K562 (cell line): ENCODE results near the gene ZBTB16. TPM values are rescaled to one million over a fixed set of nuclear protein-coding genes. Genes with fewer than 3 reads are reported as not detected.

Experiments used
- ATAC-seq: fragments of 200-7000 bp; cut with Tn5 transposase; 3 replicates; pipeline ENCODE4 v1.9.1; 2020; ENCODE audit warnings: moderate library complexity
- BruUV-seq: library from RNA; stranded (reverse); fragments of 400-500 nt; replicated peaks from 2 replicates; lab custom pipeline; 2021; lab: Mats Ljungman, UMichigan
- CTCF ChIA-PET: fragments of 300-600 bp; formaldehyde crosslinking; extraction: SDS; loops from one replicate; lab custom pipeline; 2021; ENCODE audit warnings: low intra/inter-chr PET ratio; lab: Yijun Ruan, JAX
- POLR2A ChIA-PET: fragments of 300-600, 350-650 bp; sonication (Branson Sonifier 250); formaldehyde crosslinking; extraction: SDS; loops from one replicate; lab custom pipeline; 2021; ENCODE audit warnings: antibody characterized with exemption, inconsistent platforms; lab: Yijun Ruan, JAX
- DNase-seq, 4 experiments: peaks; one replicate each; pipeline versions ENCODE4 v3.0.0 to v3.0.0-alpha.2; 2011 to 2018; ENCODE audit warnings: low spot score in 3 of 4, mixed read lengths in 3 of 4; ENCODE audit errors: extremely low read depth in 1 of 4
- FAIRE-seq: peaks from 2 replicates; lab custom pipeline; 2011; peaks lifted over from hg19 to GRCh38; lab: Jason Lieb, UNC
- H2AFZ ChIP-seq: 2 replicates; pipeline ENCODE4 v1.6.0; 2011; ENCODE audit warnings: low read depth, low read length, control low read depth, inconsistent platforms
- H3K27ac ChIP-seq: fragments of 200-600 bp; 3 replicates; pipeline ENCODE4 v1.8.0; 2011; ENCODE audit warnings: low read depth, mild to moderate bottlenecking, control low read depth, inconsistent platforms, low read length, moderate library complexity, mixed read lengths; ENCODE audit errors: extremely low read depth
- H3K27me3 ChIP-seq, 2 experiments: fragments of 300-600 bp in 1 of 2; 2 replicates in 1 of 2; 3 replicates in 1 of 2; pipeline versions ENCODE4 v1.6.0 to v1.8.0; 2011; ENCODE audit warnings: inconsistent platforms in 2 of 2, low read length in 2 of 2, mild to moderate bottlenecking in 1 of 2, mixed read lengths in 1 of 2, moderate library complexity in 1 of 2; ENCODE audit not compliant: control insufficient read depth in 2 of 2, insufficient read depth in 2 of 2
- H3K36me3 ChIP-seq: fragments of 300-600 bp; 3 replicates; pipeline ENCODE4 v1.8.0; 2011; ENCODE audit warnings: mild to moderate bottlenecking, low read length, inconsistent platforms; ENCODE audit not compliant: control insufficient read depth, insufficient read depth
- H3K4me1 ChIP-seq, 2 experiments: fragments of 200-600 bp in 1 of 2; replicated peaks in 1 of 2; 2 replicates in 1 of 2; 3 replicates in 1 of 2; pipeline versions ENCODE4 v1.5.1 to v1.8.0; 2011; ENCODE audit warnings: inconsistent platforms in 2 of 2, low read length in 2 of 2, mild to moderate bottlenecking in 1 of 2, mixed read lengths in 1 of 2, moderate library complexity in 1 of 2; ENCODE audit not compliant: control insufficient read depth in 2 of 2, insufficient read depth in 2 of 2
- H3K4me2 ChIP-seq: 2 replicates; pipeline ENCODE4 v1.6.1; 2011; ENCODE audit warnings: low read length, control low read depth, inconsistent platforms, mixed read lengths; ENCODE audit not compliant: insufficient read depth
- H3K4me3 ChIP-seq: fragments of 200-600 bp; sonication (generic), shearing (Covaris generic); 2 replicates; pipeline ENCODE4 v1.5.1; 2016; ENCODE audit warnings: control low read depth, inconsistent platforms
- H3K79me2 ChIP-seq: fragments of 200-600 bp; 3 replicates; pipeline ENCODE4 v1.8.0; 2011; ENCODE audit warnings: low read length, inconsistent platforms; ENCODE audit not compliant: control insufficient read depth, insufficient read depth
- H3K9ac ChIP-seq, 2 experiments: 2 replicates each; pipeline versions ENCODE4 v1.6.0 to v1.6.1; 2011; ENCODE audit warnings: low read depth in 2 of 2, low read length in 2 of 2, control low read depth in 1 of 2, inconsistent platforms in 1 of 2, mild to moderate bottlenecking in 1 of 2, mixed read lengths in 1 of 2; ENCODE audit not compliant: insufficient read depth in 1 of 2
- H3K9me1 ChIP-seq: one replicate; pipeline ENCODE4 v1.6.0; 2011; ENCODE audit warnings: inconsistent platforms, mild to moderate bottlenecking, low read length, moderate library complexity; ENCODE audit not compliant: control insufficient read depth, insufficient read depth
- H3K9me3 ChIP-seq: replicated peaks from 2 replicates; pipeline ENCODE4 v1.5.1; 2011; ENCODE audit warnings: low read depth, low read length, inconsistent platforms; ENCODE audit not compliant: control insufficient read depth, insufficient read depth
- H4K20me1 ChIP-seq: replicated peaks from 2 replicates; pipeline ENCODE4 v1.6.1; 2011; ENCODE audit warnings: low read length, inconsistent platforms, mixed read lengths; ENCODE audit not compliant: control insufficient read depth, insufficient read depth
- BCL6 ChIP-seq: fragments of 250-450 bp; sonication (Bioruptor Pico); IDR thresholded peaks from 2 replicates; pipeline ENCODE4 v1.4.0; 2020
- BRF2 ChIP-seq: IDR thresholded peaks from 3 replicates; pipeline ENCODE4 v1.6.1; 2011; ENCODE audit warnings: borderline replicate concordance, mild to moderate bottlenecking; ENCODE audit not compliant: insufficient read length, insufficient read depth
- CREB3L1 ChIP-seq: fragments of 450-650 bp; IDR thresholded peaks from 2 replicates; pipeline ENCODE4 v1.6.1; 2014; ENCODE audit warnings: low read depth, mild to moderate bottlenecking, moderate library complexity, borderline replicate concordance
- DLX4 ChIP-seq: fragments of 250-450 bp; sonication (Bioruptor Pico); IDR thresholded peaks from 2 replicates; pipeline ENCODE4 v1.6.1; 2021; ENCODE audit warnings: mild to moderate bottlenecking
- E2F6 ChIP-seq, 2 experiments: IDR thresholded peaks; 2 replicates each; pipeline ENCODE4 v1.6.1; 2011; ENCODE audit warnings: borderline replicate concordance in 1 of 2, control low read depth in 1 of 2, low read depth in 1 of 2, low read length in 1 of 2, mild to moderate bottlenecking in 1 of 2, mixed read lengths in 1 of 2, moderate library complexity in 1 of 2; ENCODE audit not compliant: insufficient read depth in 1 of 2, insufficient read length in 1 of 2, poor library complexity in 1 of 2, severe bottlenecking in 1 of 2; ENCODE audit errors: extremely low read depth in 1 of 2
- MAZ ChIP-seq, 2 experiments: fragments of 450-650 bp in 1 of 2; sonication (generic) in 1 of 2; formaldehyde crosslinking; IDR thresholded peaks in 1 of 2; conservative IDR thresholded peaks in 1 of 2; 2 replicates each; pipeline versions ENCODE4 v1.4.0 to v1.5.0; 2020; ENCODE audit warnings: mild to moderate bottlenecking in 1 of 2, missing genetic modification reagents in 1 of 2
- TSHZ1 ChIP-seq: fragments of 250-450 bp; sonication (Bioruptor Pico); IDR thresholded peaks from 2 replicates; pipeline ENCODE4 v1.4.0; 2020; ENCODE audit warnings: mild to moderate bottlenecking, moderate library complexity
- YBX1 ChIP-seq: fragments of 450-650 bp; IDR thresholded peaks from 2 replicates; pipeline ENCODE4 v1.7.1; 2016; ENCODE audit warnings: mild to moderate bottlenecking
- ZBTB26 ChIP-seq: fragments of 450-650 bp; formaldehyde crosslinking; IDR thresholded peaks from 2 replicates; pipeline ENCODE4 v1.4.0; 2022; ENCODE audit warnings: missing genetic modification characterization
- ZNF347 ChIP-seq: fragments of 450-650 bp; formaldehyde crosslinking; IDR thresholded peaks from 2 replicates; pipeline ENCODE4 v1.4.0; 2020; ENCODE audit warnings: low read depth, mild to moderate bottlenecking, moderate library complexity
- WGBS: fragments of 100-300 bp; shearing (Covaris generic); methylation state at CpG from one replicate; pipeline ENCODE4 v1.1.6; 2016; ENCODE audit warnings: low coverage, mixed read lengths; ENCODE audit not compliant: insufficient coverage; ENCODE audit errors: missing lambda C conversion rate; 5-methylcytosine and 5-hydroxymethylcytosine counted together
- in situ Hi-C: fragments of 300-500 bp; cut with MboI; formaldehyde crosslinking; loops from 4 replicates; pipeline ENCODE4 v1.15.0; 2018; ENCODE audit warnings: inconsistent platforms, mixed read lengths
- intact Hi-C: fragments of 100-400 bp; cut with micrococcal nuclease; formaldehyde crosslinking; loops from 2 replicates; pipeline ENCODE4 v1.14.2; 2022
- polyA plus RNA-seq, 8 experiments: library from polyadenylated mRNA; depleted of rRNA in 4 of 8; stranded (reverse) in 5 of 8; unstranded in 3 of 8; fragments of >200 nt; fragmentation: Nextera tagmentation in 2 of 8; fragmentation: Illumina TruSeq in 1 of 8; extraction: Ambion mirVana in 2 of 8; extraction: Trizol in 1 of 8; gene quantifications; 2 replicates each; pipeline versions ENCODE4 v1.2.1 to v1.2.3, GENCODE V29; 2011 to 2014; ENCODE audit warnings: inconsistent platforms in 1 of 8, missing spikeins in 1 of 8
- total RNA-seq, 7 experiments: library from RNA; depleted of rRNA in 6 of 7; stranded (reverse); fragments of >200 nt in 6 of 7; fragmentation: Illumina TruSeq in 2 of 7; extraction: Trizol in 2 of 7; gene quantifications; 2 replicates each; pipeline versions ENCODE4 v1.2.1 to v1.2.3, GENCODE V29; 2011 to 2021; ENCODE audit warnings: low replicate concordance in 1 of 7

Gene ZBTB16
- total and polyA plus RNA-seq, 9 of the 15 experiments (the other 6 are each of a cell fraction or from before 2014, with no cell fraction given) = 0.06 to 0.40 (median 0.24) TPM; not detected in 4

GRCh38 chr11:114188851-114189570, 129.5 kb downstream of the ZBTB16 start:
- DNase-seq (no peak), ATAC-seq (no peak), FAIRE-seq (no peak)
- CTCF ChIA-PET = no interaction called here
- no peak overlapping the region for H3K9ac ChIP-seq
- peaks cover 0 to 4% of the 10 kb centered on the region in 2 experiments; a peak in 2 of 5 replicates for H3K4me1 ChIP-seq
- no peak overlapping the region for H3K4me2 ChIP-seq
- H3K36me3 ChIP-seq = no peaks in the 10 kb centered on the region
- no peaks in the 10 kb centered on the region for H3K27me3 ChIP-seq
- no peaks in the 10 kb centered on the region for H3K9me1 ChIP-seq
- H3K79me2 ChIP-seq = no peaks in the 10 kb centered on the region
- intact Hi-C loops = no loop called here
- POLR2A ChIA-PET = interaction anchor here (1.4 kb wide), 1 partner anchor 18 kb away, joined by 3 read pairs; no protein-coding TSS in a partner anchor
- H3K9me3 ChIP-seq = peaks cover 3% of the 10 kb centered on the region
- in situ Hi-C loops = no loop called here
- H2AFZ ChIP-seq = no peak overlapping the region
- no peak overlapping the region for H3K4me3 ChIP-seq
- no TSS peak for BruUV-seq
- no peaks in the 10 kb centered on the region for H4K20me1 ChIP-seq
- no peak overlapping the region for H3K27ac ChIP-seq
- 26% methylated on average over 3 of the region's 3 CpGs for WGBS
- no peak for TF ChIP-seq MAZ (CRISPR knock-in tag; conservative IDR thresholded peaks at IDR 0.05 in 1 of 2, IDR thresholded peaks at IDR 0.05 in 1 of 2)
- no peak for TF ChIP-seq CREB3L1
- TF ChIP-seq TSHZ1 (CRISPR knock-in tag) = no peak
- TF ChIP-seq BCL6 = no peak
- no peak for TF ChIP-seq ZNF347 (CRISPR knock-in tag)
- TF ChIP-seq ZBTB26 (CRISPR knock-in tag) = no peak
- no peak for TF ChIP-seq YBX1
- TF ChIP-seq DLX4 (CRISPR knock-in tag) = no peak
- no peak for TF ChIP-seq BRF2
- TF ChIP-seq E2F6 (IDR thresholded peaks at IDR 0.05; ENCODE audit: borderline replicate concordance in 1 of 2, extremely low read depth in 1 of 2, insufficient read depth in 1 of 2, insufficient read length in 1 of 2, low read depth in 1 of 2, low read length in 1 of 2, poor library complexity in 1 of 2, severe bottlenecking in 1 of 2) = no peak
